Fibroblast of mammary gland (primary cell): ENCODE measurements around the gene USB1.

Source experiments
- DNase-seq: peaks from one replicate; pipeline ENCODE4 v3.0.0-alpha.2; 2010; ENCODE audit warnings: low read depth
- H3K4me3 ChIP-seq: 2 replicates; pipeline ENCODE4 v1.5.1; 2011; ENCODE audit warnings: low read depth, mild to moderate bottlenecking, low read length, moderate library complexity; ENCODE audit not compliant: control insufficient read depth
- CTCF ChIP-seq: conservative IDR thresholded peaks from 2 replicates; pipeline ENCODE4 v1.5.1; 2011; ENCODE audit warnings: low read depth, low read length, inconsistent platforms; ENCODE audit not compliant: control insufficient read depth, insufficient read depth

The USB1 gene

GRCh38 chr16:57969451-57970123 is 31.6 kb upstream of the USB1 start:
- no peak for DNase-seq
- no peak overlapping the region for H3K4me3 ChIP-seq
- no peak for TF ChIP-seq CTCF

GRCh38 chr16:57970319-57970718 is 30.9 kb upstream of the USB1 start:
- DNase-seq, result no peak
- no peak for TF ChIP-seq CTCF
- H3K4me3 ChIP-seq, result no peak overlapping the region

- H3K4me3 ChIP-seq, result no peak within 1 kb of the TSS
- DNase-seq, result no peak
- no peak for TF ChIP-seq CTCF
Measured at GRCh38 chr16:57970970-57971369, 30.2 kb upstream of the USB1 start, which contains the start of gene CNGB1. CNGB1 (minus strand) TSS chr16:57971128; CDS start chr16:57967286, 3,842 bp downstream.

GRCh38 chr16:57971848-57972247 is 29.4 kb upstream of the USB1 start:
- no peak for DNase-seq
- no peak overlapping the region for H3K4me3 ChIP-seq
- TF ChIP-seq CTCF, result no peak

GRCh38 chr16:57972306-57972705 is 28.9 kb upstream of the USB1 start:
- no peak overlapping the region for H3K4me3 ChIP-seq
- DNase-seq, result no peak
- no peak for TF ChIP-seq CTCF

- DNase-seq, result no peak
Measured at GRCh38 chr16:57976331-57976796, 24.8 kb upstream of the USB1 start.

More at GRCh38 chr16:57976331-57976796, 24.8 kb upstream of the USB1 start:
- no peak overlapping the region for H3K4me3 ChIP-seq
- TF ChIP-seq CTCF, result no peak
